Pons (tissue), 1 donor: ENCODE results near the gene CHST2.
"Not testable (repeated sequence)": the region's sequence is repeated elsewhere in the genome, so short reads cannot be mapped to it uniquely, and the experiment has no call there.

Experiments used
- DNase-seq: peaks from one replicate; pipeline ENCODE4 v3.0.0-alpha.2; 2016; ENCODE audit warnings: low spot score

CHST2 gene

GRCh38 chr3:143119009-143119914 lies at the start of gene CHST2:
TSS of gene CHST2 (plus strand) at chr3:143119771. CDS start at chr3:143120817, 1,046 bp downstream.
- peak; percentile 67 for DNase-seq

- no peak for DNase-seq
Observed at GRCh38 chr3:143070977-143071551, 48.5 kb upstream of the CHST2 start.

GRCh38 chr3:143071776-143072175 lies 47.8 kb upstream of the CHST2 start:
- no peak for DNase-seq

- not testable (repeated sequence) for DNase-seq
Observed at GRCh38 chr3:143072298-143073020, 47.1 kb upstream of the CHST2 start.

- not testable (repeated sequence) for DNase-seq
Observed at GRCh38 chr3:143073541-143073940, 46.0 kb upstream of the CHST2 start.

GRCh38 chr3:143073983-143074382 lies 45.6 kb upstream of the CHST2 start:
- DNase-seq = not testable (repeated sequence)

GRCh38 chr3:143078883-143079282 lies 40.7 kb upstream of the CHST2 start:
- no peak for DNase-seq

- no peak for DNase-seq
Observed at GRCh38 chr3:143080196-143080595, 39.4 kb upstream of the CHST2 start.

GRCh38 chr3:143081365-143081764 lies 38.2 kb upstream of the CHST2 start:
- DNase-seq = no peak

- DNase-seq = no peak
Observed at GRCh38 chr3:143081844-143082778, 37.5 kb upstream of the CHST2 start.

- no peak for DNase-seq
Observed at GRCh38 chr3:143083781-143084180, 35.8 kb upstream of the CHST2 start.

GRCh38 chr3:143084856-143085731 lies 34.5 kb upstream of the CHST2 start:
- DNase-seq = no peak

- no peak for DNase-seq
Observed at GRCh38 chr3:143088835-143089234, 30.7 kb upstream of the CHST2 start.

- DNase-seq = no peak
Observed at GRCh38 chr3:143089965-143090364, 29.6 kb upstream of the CHST2 start.

GRCh38 chr3:143090486-143090885 lies 29.1 kb upstream of the CHST2 start:
- peak; percentile 9 for DNase-seq

- DNase-seq = no peak
Observed at GRCh38 chr3:143090976-143091837, 28.4 kb upstream of the CHST2 start.

GRCh38 chr3:143092191-143092590 lies 27.4 kb upstream of the CHST2 start:
- DNase-seq = no peak

GRCh38 chr3:143095813-143096212 lies 23.8 kb upstream of the CHST2 start:
- no peak for DNase-seq

- no peak for DNase-seq
Observed at GRCh38 chr3:143098032-143098764, 21.4 kb upstream of the CHST2 start.
